ENCODE measurements around the gene MLC1.

MLC1 gene

GRCh38 chr22:50084614-50085021 is 608 bp downstream of the MLC1 start:
- Histone ChIP-seq H3K4me3 (ENCODE audit: low read depth, low read length) (no peak overlapping the region), H3K27ac (ENCODE audit: low read depth, low read length) (no peak overlapping the region), H3K9me3 (ENCODE audit: control insufficient read depth, insufficient read depth, low read depth, low read length) (no peaks in the 10 kb centered on the region; the same call in 1 of the 2 replicates), H3K27me3 (ENCODE audit: control insufficient read depth, insufficient read depth, low read length) (no peaks in the 10 kb centered on the region), H3K36me3 (ENCODE audit: control insufficient read depth, insufficient read depth, low read length) (no peaks in the 10 kb centered on the region), H3K4me1 (ENCODE audit: control insufficient read depth, insufficient read depth, low read length) (peaks cover 21% of the 10 kb centered on the region; the same call in 1 of the 2 replicates), H3K9ac (ENCODE audit: low read length) (no peak overlapping the region)

- no peak overlapping the region for H3K4me3 ChIP-seq (ENCODE audit: low read depth, low read length)
- H3K36me3 ChIP-seq (ENCODE audit: control insufficient read depth, insufficient read depth, low read length) = no peaks in the 10 kb centered on the region
- no peaks in the 10 kb centered on the region for H3K27me3 ChIP-seq (ENCODE audit: control insufficient read depth, insufficient read depth, low read length)
- peaks cover 21% of the 10 kb centered on the region; the same call in 1 of the 2 replicates for H3K4me1 ChIP-seq (ENCODE audit: control insufficient read depth, insufficient read depth, low read length)
- no peaks in the 10 kb centered on the region; the same call in 1 of the 2 replicates for H3K9me3 ChIP-seq (ENCODE audit: control insufficient read depth, insufficient read depth, low read depth, low read length)
- H3K27ac ChIP-seq (ENCODE audit: low read depth, low read length) = no peak overlapping the region
- no peak overlapping the region for H3K9ac ChIP-seq (ENCODE audit: low read length)
Measured at GRCh38 chr22:50084080-50084477, 1.1 kb downstream of the MLC1 start.

DNA sequence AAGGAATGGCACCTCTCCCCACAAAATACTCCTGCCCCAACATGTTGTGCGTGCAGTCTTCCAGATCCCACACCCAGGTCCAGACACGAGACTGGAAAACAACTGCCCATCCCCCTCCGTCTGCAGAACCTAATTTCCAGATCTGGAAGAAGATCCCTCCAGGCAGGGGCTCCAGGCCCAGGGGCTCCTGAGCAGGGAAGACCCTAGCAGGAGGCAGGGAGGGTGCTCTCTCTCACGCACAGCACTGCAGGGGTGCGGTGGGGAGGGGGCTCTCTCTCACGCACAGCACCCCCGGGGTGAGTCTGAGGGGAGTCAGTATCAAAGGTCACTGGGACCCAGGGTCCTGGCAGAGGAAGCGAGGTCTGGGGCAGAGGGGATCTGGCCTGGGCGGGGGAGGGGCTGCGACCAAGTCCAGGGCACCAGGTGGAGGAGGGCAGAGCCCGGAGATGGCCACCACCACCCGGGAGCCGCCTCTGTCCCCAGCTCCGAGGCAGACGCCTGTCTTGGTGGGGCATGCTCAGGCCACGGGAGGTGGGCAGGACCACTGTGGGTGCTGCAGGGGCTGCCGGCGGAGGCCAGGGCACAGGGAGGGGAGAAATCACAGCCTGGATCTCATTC is 1.7 kb downstream of the MLC1 start:
- Histone ChIP-seq H3K4me3 (ENCODE audit: low read depth, low read length) (no peak overlapping the region), H3K36me3 (ENCODE audit: control insufficient read depth, insufficient read depth, low read length) (no peaks in the 10 kb centered on the region), H3K27me3 (ENCODE audit: control insufficient read depth, insufficient read depth, low read length) (no peaks in the 10 kb centered on the region), H3K9ac (ENCODE audit: low read length) (no peak overlapping the region), H3K4me1 (ENCODE audit: control insufficient read depth, insufficient read depth, low read length) (peaks cover 21% of the 10 kb centered on the region; the same call in 1 of the 2 replicates), H3K9me3 (ENCODE audit: control insufficient read depth, insufficient read depth, low read depth, low read length) (no peaks in the 10 kb centered on the region; the same call in 1 of the 2 replicates), H3K27ac (ENCODE audit: low read depth, low read length) (no peak overlapping the region)

GRCh38 chr22:50082961-50083461 is 2.2 kb downstream of the MLC1 start:
- H3K27ac ChIP-seq (ENCODE audit: low read depth, low read length) = no peak overlapping the region
- no peaks in the 10 kb centered on the region; the same call in 1 of the 2 replicates for H3K9me3 ChIP-seq (ENCODE audit: control insufficient read depth, insufficient read depth, low read depth, low read length)
- no peak overlapping the region for H3K4me3 ChIP-seq (ENCODE audit: low read depth, low read length)
- no peak overlapping the region for H3K9ac ChIP-seq (ENCODE audit: low read length)
- H3K36me3 ChIP-seq (ENCODE audit: control insufficient read depth, insufficient read depth, low read length) = no peaks in the 10 kb centered on the region
- H3K4me1 ChIP-seq (ENCODE audit: control insufficient read depth, insufficient read depth, low read length) = peaks cover 21% of the 10 kb centered on the region; the same call in 1 of the 2 replicates
- H3K27me3 ChIP-seq (ENCODE audit: control insufficient read depth, insufficient read depth, low read length) = no peaks in the 10 kb centered on the region

GRCh38 chr22:50082197-50082715 is 3.0 kb downstream of the MLC1 start:
- Histone ChIP-seq H3K9ac (ENCODE audit: low read length) (no peak overlapping the region), H3K36me3 (ENCODE audit: control insufficient read depth, insufficient read depth, low read length) (no peaks in the 10 kb centered on the region), H3K9me3 (ENCODE audit: control insufficient read depth, insufficient read depth, low read depth, low read length) (no peaks in the 10 kb centered on the region; the same call in 1 of the 2 replicates), H3K27ac (ENCODE audit: low read depth, low read length) (no peak overlapping the region), H3K27me3 (ENCODE audit: control insufficient read depth, insufficient read depth, low read length) (no peaks in the 10 kb centered on the region), H3K4me1 (ENCODE audit: control insufficient read depth, insufficient read depth, low read length) (peaks cover 21% of the 10 kb centered on the region; the same call in 1 of the 2 replicates), H3K4me3 (ENCODE audit: low read depth, low read length) (no peak overlapping the region)

GRCh38 chr22:50081426-50082196 is 3.6 kb downstream of the MLC1 start:
- peaks cover 21% of the 10 kb centered on the region; the same call in 1 of the 2 replicates for H3K4me1 ChIP-seq (ENCODE audit: control insufficient read depth, insufficient read depth, low read length)
- no peak overlapping the region for H3K4me3 ChIP-seq (ENCODE audit: low read depth, low read length)
- no peaks in the 10 kb centered on the region for H3K27me3 ChIP-seq (ENCODE audit: control insufficient read depth, insufficient read depth, low read length)
- H3K36me3 ChIP-seq (ENCODE audit: control insufficient read depth, insufficient read depth, low read length) = no peaks in the 10 kb centered on the region
- no peak overlapping the region for H3K27ac ChIP-seq (ENCODE audit: low read depth, low read length)
- H3K9me3 ChIP-seq (ENCODE audit: control insufficient read depth, insufficient read depth, low read depth, low read length) = no peaks in the 10 kb centered on the region
- H3K9ac ChIP-seq (ENCODE audit: low read length) = no peak overlapping the region

DNA sequence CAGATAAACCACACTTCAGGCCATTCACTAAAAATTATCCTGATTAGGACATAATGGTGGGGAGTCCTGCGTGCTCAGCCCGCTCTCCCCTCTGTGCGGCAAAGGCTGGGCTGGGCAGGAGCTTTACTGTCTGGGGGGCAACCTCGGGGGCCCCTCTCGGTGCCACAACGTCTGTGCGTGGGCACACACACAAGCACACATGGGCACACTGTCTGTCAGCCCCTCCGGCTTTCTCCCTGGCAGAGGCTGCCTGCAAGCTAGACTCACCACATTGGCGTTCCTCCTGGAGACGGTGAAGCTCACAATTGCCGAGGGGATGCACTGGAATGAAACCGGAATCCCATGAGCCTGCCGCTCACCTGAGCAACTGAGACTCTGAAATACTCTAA is 5.2 kb downstream of the MLC1 start:
- no peak overlapping the region for H3K27ac ChIP-seq (ENCODE audit: low read depth, low read length)
- H3K36me3 ChIP-seq (ENCODE audit: control insufficient read depth, insufficient read depth, low read length) = no peaks in the 10 kb centered on the region
- peaks cover 15% of the 10 kb centered on the region; the same call in 1 of the 2 replicates for H3K4me1 ChIP-seq (ENCODE audit: control insufficient read depth, insufficient read depth, low read length)
- no peaks in the 10 kb centered on the region for H3K9me3 ChIP-seq (ENCODE audit: control insufficient read depth, insufficient read depth, low read depth, low read length)
- no peaks in the 10 kb centered on the region for H3K27me3 ChIP-seq (ENCODE audit: control insufficient read depth, insufficient read depth, low read length)
- no peak overlapping the region for H3K9ac ChIP-seq (ENCODE audit: low read length)
- no peak overlapping the region for H3K4me3 ChIP-seq (ENCODE audit: low read depth, low read length)

- no peaks in the 10 kb centered on the region for H3K36me3 ChIP-seq (ENCODE audit: control insufficient read depth, insufficient read depth, low read length)
- no peak overlapping the region for H3K9ac ChIP-seq (ENCODE audit: low read length)
- no peaks in the 10 kb centered on the region for H3K9me3 ChIP-seq (ENCODE audit: control insufficient read depth, insufficient read depth, low read depth, low read length)
- H3K27ac ChIP-seq (ENCODE audit: low read depth, low read length) = no peak overlapping the region
- peaks cover 9% of the 10 kb centered on the region; the same call in 1 of the 2 replicates for H3K4me1 ChIP-seq (ENCODE audit: control insufficient read depth, insufficient read depth, low read length)
- H3K27me3 ChIP-seq (ENCODE audit: control insufficient read depth, insufficient read depth, low read length) = no peaks in the 10 kb centered on the region
- H3K4me3 ChIP-seq (ENCODE audit: low read depth, low read length) = no peak overlapping the region
Measured at GRCh38 chr22:50078761-50079160, 6.5 kb downstream of the MLC1 start.

- H3K4me1 ChIP-seq (ENCODE audit: control insufficient read depth, insufficient read depth, low read length) = peaks cover 4% of the 10 kb centered on the region; the same call in 1 of the 2 replicates
- no peak overlapping the region for H3K27ac ChIP-seq (ENCODE audit: low read depth, low read length)
- H3K9ac ChIP-seq (ENCODE audit: low read length) = no peak overlapping the region
- H3K36me3 ChIP-seq (ENCODE audit: control insufficient read depth, insufficient read depth, low read length) = no peaks in the 10 kb centered on the region
- no peak overlapping the region for H3K4me3 ChIP-seq (ENCODE audit: low read depth, low read length)
- H3K27me3 ChIP-seq (ENCODE audit: control insufficient read depth, insufficient read depth, low read length) = no peaks in the 10 kb centered on the region
- H3K9me3 ChIP-seq (ENCODE audit: control insufficient read depth, insufficient read depth, low read depth, low read length) = no peaks in the 10 kb centered on the region
Measured at GRCh38 chr22:50078246-50078645, 7.0 kb downstream of the MLC1 start.

GRCh38 chr22:50076646-50077535 is 8.3 kb downstream of the MLC1 start:
- Histone ChIP-seq H3K9ac (ENCODE audit: low read length) (no peak overlapping the region), H3K27me3 (ENCODE audit: control insufficient read depth, insufficient read depth, low read length) (no peaks in the 10 kb centered on the region), H3K27ac (ENCODE audit: low read depth, low read length) (no peak overlapping the region), H3K36me3 (ENCODE audit: control insufficient read depth, insufficient read depth, low read length) (no peaks in the 10 kb centered on the region), H3K4me3 (ENCODE audit: low read depth, low read length) (no peak overlapping the region), H3K4me1 (ENCODE audit: control insufficient read depth, insufficient read depth, low read length) (no peaks in the 10 kb centered on the region), H3K9me3 (ENCODE audit: control insufficient read depth, insufficient read depth, low read depth, low read length) (no peaks in the 10 kb centered on the region)

Data from HUES6 (cell line).